Lung (tissue), 12 donors: ENCODE data around the gene FHOD3. TPM values are rescaled to one million over a fixed set of nuclear protein-coding genes. Genes with fewer than 3 reads are reported as not detected.

Source experiments
- ATAC-seq: fragments of 200-7000 bp; cut with Tn5 transposase; one replicate; pipeline ENCODE4 v1.9.1; 2020; ENCODE audit warnings: moderate number of reproducible peaks; ENCODE audit not compliant: insufficient read depth, low FRiP score
- DNase-seq, 3 donors: peaks; one replicate each; pipeline ENCODE4 v3.0.0-alpha.2; 2013 to 2017
- H3K27ac ChIP-seq, 2 donors: one replicate each; pipeline ENCODE4 v1.5.1; 2013; ENCODE audit warnings: mild to moderate bottlenecking in 2 of 2, moderate library complexity in 2 of 2, control low read depth in 1 of 2, inconsistent platforms in 1 of 2, low read depth in 1 of 2, low read length in 1 of 2
- H3K27me3 ChIP-seq, 3 donors: one replicate each; pipeline ENCODE4 v1.5.1; 2013; ENCODE audit warnings: low read length in 2 of 3; ENCODE audit not compliant: control insufficient read depth in 3 of 3, insufficient read depth in 3 of 3
- H3K36me3 ChIP-seq, 4 donors: one replicate each; pipeline ENCODE4 v1.5.1; 2013; ENCODE audit warnings: low read length in 4 of 4, mild to moderate bottlenecking in 1 of 4, moderate library complexity in 1 of 4; ENCODE audit not compliant: control insufficient read depth in 4 of 4, insufficient read depth in 4 of 4
- H3K4me1 ChIP-seq, 5 donors: one replicate each; pipeline ENCODE4 v1.5.1; 2013; ENCODE audit warnings: low read length in 5 of 5, mild to moderate bottlenecking in 2 of 5, moderate library complexity in 1 of 5; ENCODE audit not compliant: control insufficient read depth in 5 of 5, insufficient read depth in 5 of 5
- H3K4me3 ChIP-seq: one replicate; pipeline ENCODE4 v1.5.1; 2013; ENCODE audit warnings: mild to moderate bottlenecking, control low read depth, moderate library complexity
- H3K9ac ChIP-seq, 2 donors: one replicate each; pipeline ENCODE4 v1.5.1; 2013; ENCODE audit warnings: low read length in 2 of 2, control low read depth in 1 of 2; ENCODE audit not compliant: insufficient read depth in 1 of 2
- H3K9me3 ChIP-seq, 4 donors: one replicate each; pipeline ENCODE4 v1.5.1; 2013; ENCODE audit warnings: low read length in 3 of 4, mild to moderate bottlenecking in 1 of 4, moderate library complexity in 1 of 4; ENCODE audit not compliant: control insufficient read depth in 4 of 4, insufficient read depth in 3 of 4
- CTCF ChIP-seq: IDR thresholded peaks from 2 replicates; pipeline ENCODE4 v1.5.1; 2012; ENCODE audit warnings: mild to moderate bottlenecking; ENCODE audit errors: control extremely low read depth, extremely low read depth
- WGBS, 2 donors: extraction: QIAGEN DNeasy Blood & Tissue Kit; methylation state at CpG; one replicate each; pipeline ENCODE4 v1.1.7; 2013; 5-methylcytosine and 5-hydroxymethylcytosine counted together
- polyA plus RNA-seq, 2 donors: library from polyadenylated mRNA; stranded (reverse); fragments of 200-250 nt; gene quantifications; one replicate each; pipeline ENCODE4 v1.2.1, GENCODE V29; 2013
- total RNA-seq, 2 donors: library from RNA; depleted of rRNA in 1 of 2; stranded (reverse); fragments of >200 nt in 1 of 2; gene quantifications; one replicate each; pipeline ENCODE4 v1.2.1, GENCODE V29; 2014 to 2021
- donor health status: control.
- donor health status: control.
- donor health status: Bipolar disorder and iron deficiency.
- donor health status: healthy.
- donor health status: DM: yes; HTN: yes; CAD: no.

Gene FHOD3
- total and polyA plus RNA-seq, 4 donors: 1.0 to 7.4 (median 2.9) TPM

GRCh38 chr18:36380173-36380827 is 82.8 kb downstream of the FHOD3 start:
- Histone ChIP-seq H3K36me3 (no peaks in the 10 kb centered on the region), H3K27me3 (no peaks in the 10 kb centered on the region), H3K4me1 (peaks cover 0 to 4% (median 0%) of the 10 kb centered on the region in 5 donors), H3K9ac (no peak overlapping the region), H3K27ac (no peak overlapping the region), H3K4me3 (no peak overlapping the region), H3K9me3 (peaks cover 0 to 2% (median 0%) of the 10 kb centered on the region in 4 donors)
- TF ChIP-seq CTCF: no peak
- ATAC-seq: no peak
- WGBS, 2 donors: 79 to 83% methylated on average over 3 of the region's 3 CpGs
- no peak for DNase-seq

GRCh38 chr18:36381075-36381474 is 83.6 kb downstream of the FHOD3 start:
- peaks cover 0 to 4% (median 0%) of the 10 kb centered on the region in 5 donors for H3K4me1 ChIP-seq
- ATAC-seq: no peak
- H3K27ac ChIP-seq: peak overlapping the region in 1 of 2 donors; percentile 42
- no peak overlapping the region for H3K9ac ChIP-seq
- H3K27me3 ChIP-seq: no peaks in the 10 kb centered on the region
- no peaks in the 10 kb centered on the region for H3K36me3 ChIP-seq
- DNase-seq: peak in 1 of 3 donors; percentile 4
- no peak overlapping the region for H3K4me3 ChIP-seq
- H3K9me3 ChIP-seq: peaks cover 0 to 2% (median 0%) of the 10 kb centered on the region in 4 donors
- no peak for TF ChIP-seq CTCF
- 81 to 88% methylated on average over 4 of the region's 4 CpGs for WGBS, 2 donors

GRCh38 chr18:36382854-36383253 is 85.3 kb downstream of the FHOD3 start:
- no peak for TF ChIP-seq CTCF
- no peak overlapping the region for H3K9ac ChIP-seq
- peaks cover 0 to 7% (median 0%) of the 10 kb centered on the region in 5 donors for H3K4me1 ChIP-seq
- H3K27ac ChIP-seq: peak overlapping the region in 1 of 2 donors; percentile 56
- no peaks in the 10 kb centered on the region for H3K27me3 ChIP-seq
- no peaks in the 10 kb centered on the region for H3K36me3 ChIP-seq
- H3K4me3 ChIP-seq: no peak overlapping the region
- no peak for ATAC-seq
- no peaks in the 10 kb centered on the region for H3K9me3 ChIP-seq
- DNase-seq: peak in 1 of 3 donors; percentile 5
- 70 to 84% methylated on average over 5 of the region's 5 CpGs for WGBS, 2 donors
